ENCODE data around the gene NPAS3.

DNA sequence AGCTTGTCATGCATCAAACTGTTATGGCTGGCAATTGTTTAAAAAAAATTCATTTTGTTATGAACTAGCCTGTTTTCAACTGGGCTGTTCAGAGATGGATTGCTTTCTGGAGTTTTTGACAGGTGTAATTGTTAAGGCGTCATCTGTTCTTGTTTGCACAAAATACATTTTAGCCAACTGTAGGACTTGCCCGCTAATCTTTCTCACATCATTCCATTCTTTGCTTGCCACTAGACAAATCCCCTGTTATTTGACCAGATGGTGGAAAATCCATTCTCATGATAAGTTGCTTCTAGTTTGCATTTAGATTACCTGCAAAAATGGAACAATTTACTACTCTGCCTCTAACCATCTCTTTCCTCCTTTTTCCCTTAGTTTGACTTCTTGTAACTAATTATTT lies 114.3 kb downstream of the NPAS3 start:
- TF ChIP-seq CTCF (IDR thresholded peaks at IDR 0.05; ENCODE audit: low read depth, low read length) (no peak), EZH2phosphoT487 (IDR thresholded peaks at IDR 0.05; ENCODE audit: low read depth) (no peak)

All from OCI-LY3 (cell line).